ENCODE results near the gene SRA1.

GRCh38 chr5:140587495-140587894, 30.2 kb upstream of the SRA1 start:
- no peak for TF ChIP-seq POLR2A (IDR thresholded peaks at IDR 0.05)
- TF ChIP-seq, protein P1, sequence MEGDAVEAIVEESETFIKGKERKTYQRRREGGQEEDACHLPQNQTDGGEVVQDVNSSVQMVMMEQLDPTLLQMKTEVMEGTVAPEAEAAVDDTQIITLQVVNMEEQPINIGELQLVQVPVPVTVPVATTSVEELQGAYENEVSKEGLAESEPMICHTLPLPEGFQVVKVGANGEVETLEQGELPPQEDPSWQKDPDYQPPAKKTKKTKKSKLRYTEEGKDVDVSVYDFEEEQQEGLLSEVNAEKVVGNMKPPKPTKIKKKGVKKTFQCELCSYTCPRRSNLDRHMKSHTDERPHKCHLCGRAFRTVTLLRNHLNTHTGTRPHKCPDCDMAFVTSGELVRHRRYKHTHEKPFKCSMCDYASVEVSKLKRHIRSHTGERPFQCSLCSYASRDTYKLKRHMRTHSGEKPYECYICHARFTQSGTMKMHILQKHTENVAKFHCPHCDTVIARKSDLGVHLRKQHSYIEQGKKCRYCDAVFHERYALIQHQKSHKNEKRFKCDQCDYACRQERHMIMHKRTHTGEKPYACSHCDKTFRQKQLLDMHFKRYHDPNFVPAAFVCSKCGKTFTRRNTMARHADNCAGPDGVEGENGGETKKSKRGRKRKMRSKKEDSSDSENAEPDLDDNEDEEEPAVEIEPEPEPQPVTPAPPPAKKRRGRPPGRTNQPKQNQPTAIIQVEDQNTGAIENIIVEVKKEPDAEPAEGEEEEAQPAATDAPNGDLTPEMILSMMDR (IDR thresholded peaks at IDR 0.05) = no peak
